Osteocyte (in vitro differentiated cells): ENCODE results near the gene NCAPG2. TPM values are rescaled to one million over a fixed set of nuclear protein-coding genes. Genes with fewer than 3 reads are reported as not detected.

Experiments used
- DNase-seq: peaks from one replicate; pipeline ENCODE4 v3.0.0; 2021; ENCODE audit warnings: mixed read lengths; ENCODE audit not compliant: unreplicated experiment; ENCODE audit errors: extremely low spot score
- H3K27ac Mint-ChIP-seq: one replicate; pipeline ENCODE4 v1.8.0; 2021; ENCODE audit warnings: mild to moderate bottlenecking, mixed read lengths; ENCODE audit not compliant: unreplicated experiment
- H3K27me3 Mint-ChIP-seq: one replicate; pipeline ENCODE4 v1.8.0; 2021; ENCODE audit warnings: mixed read lengths; ENCODE audit not compliant: unreplicated experiment
- H3K36me3 Mint-ChIP-seq: one replicate; pipeline ENCODE4 v1.8.0; 2021; ENCODE audit warnings: mixed read lengths; ENCODE audit not compliant: unreplicated experiment
- H3K4me1 Mint-ChIP-seq: one replicate; pipeline ENCODE4 v1.8.0; 2021; ENCODE audit warnings: mixed read lengths; ENCODE audit not compliant: unreplicated experiment
- H3K4me3 Mint-ChIP-seq: one replicate; pipeline ENCODE4 v1.8.0; 2021; ENCODE audit warnings: mild to moderate bottlenecking, moderate library complexity, mixed read lengths; ENCODE audit not compliant: unreplicated experiment
- H3K9me3 Mint-ChIP-seq: one replicate; pipeline ENCODE4 v1.8.0; 2021; ENCODE audit warnings: mixed read lengths; ENCODE audit not compliant: unreplicated experiment
- CTCF ChIP-seq: fragments of 200-600 bp; sonication (generic); IDR thresholded peaks from 2 replicates; pipeline ENCODE4 v1.5.0; 2021; ENCODE audit warnings: antibody characterized with exemption, mild to moderate bottlenecking, moderate library complexity
- total RNA-seq: library from RNA; stranded (reverse); gene quantifications from 2 replicates; pipeline ENCODE4 v1.2.1, GENCODE V29; 2021

The NCAPG2 gene
- total RNA-seq, 1 donor from 2014 or later, result 19.9 TPM

- Mint-ChIP-seq H3K27ac (peak overlapping the region; percentile 66), H3K36me3 (no peaks in the 10 kb centered on the region)
Measured at GRCh38 chr7:158695726-158696452, 8.7 kb downstream of the NCAPG2 start.

GRCh38 chr7:158695056-158695455 is 9.5 kb downstream of the NCAPG2 start:
- Mint-ChIP-seq H3K36me3 (no peaks in the 10 kb centered on the region), H3K27ac (no peak overlapping the region)

More at GRCh38 chr7:158695726-158696452, 8.7 kb downstream of the NCAPG2 start:
- Mint-ChIP-seq H3K27me3 (no peaks in the 10 kb centered on the region), H3K9me3 (no peaks in the 10 kb centered on the region), H3K4me3 (no peak overlapping the region), H3K4me1 (peaks cover 12% of the 10 kb centered on the region)
- DNase-seq, result no peak
- TF ChIP-seq CTCF, result peak; percentile 70

GRCh38 chr7:158694650-158695049 is 10.0 kb downstream of the NCAPG2 start:
- peaks cover 12% of the 10 kb centered on the region for H3K4me1 Mint-ChIP-seq
- H3K27ac Mint-ChIP-seq, result no peak overlapping the region
- no peak for TF ChIP-seq CTCF
- DNase-seq, result no peak
- no peaks in the 10 kb centered on the region for H3K9me3 Mint-ChIP-seq
- H3K36me3 Mint-ChIP-seq, result no peaks in the 10 kb centered on the region
- no peaks in the 10 kb centered on the region for H3K27me3 Mint-ChIP-seq
- H3K4me3 Mint-ChIP-seq, result no peak overlapping the region

More at GRCh38 chr7:158695056-158695455, 9.5 kb downstream of the NCAPG2 start:
- Mint-ChIP-seq H3K4me1 (peaks cover 12% of the 10 kb centered on the region), H3K9me3 (no peaks in the 10 kb centered on the region), H3K4me3 (no peak overlapping the region), H3K27me3 (no peaks in the 10 kb centered on the region)
- no peak for TF ChIP-seq CTCF
- no peak for DNase-seq

- H3K9me3 Mint-ChIP-seq, result no peaks in the 10 kb centered on the region
- no peak overlapping the region for H3K4me3 Mint-ChIP-seq
- peaks cover 16% of the 10 kb centered on the region for H3K4me1 Mint-ChIP-seq
- no peak for DNase-seq
- H3K27me3 Mint-ChIP-seq, result no peaks in the 10 kb centered on the region
- H3K36me3 Mint-ChIP-seq, result peaks cover 4% of the 10 kb centered on the region
- no peak for TF ChIP-seq CTCF
- no peak overlapping the region for H3K27ac Mint-ChIP-seq
Measured at GRCh38 chr7:158689488-158689887, 15.1 kb downstream of the NCAPG2 start.

- Mint-ChIP-seq H3K36me3 (peaks cover 4% of the 10 kb centered on the region), H3K4me3 (no peak overlapping the region), H3K27ac (no peak overlapping the region), H3K4me1 (peaks cover 33% of the 10 kb centered on the region), H3K27me3 (no peaks in the 10 kb centered on the region), H3K9me3 (no peaks in the 10 kb centered on the region)
- no peak for DNase-seq
- no peak for TF ChIP-seq CTCF
Measured at GRCh38 chr7:158687406-158687805, 17.2 kb downstream of the NCAPG2 start.
